H1 (cell line): ENCODE data around the gene DEUP1. TPM values are rescaled to one million over a fixed set of nuclear protein-coding genes. Genes with fewer than 3 reads are reported as not detected.

Experiments used
- SIN3A ChIP-seq, 2 experiments: IDR thresholded peaks in 1 of 2; conservative IDR thresholded peaks in 1 of 2; 2 replicates each; pipeline ENCODE4 v1.6.1; 2011 to 2012; ENCODE audit warnings: low read length in 2 of 2, improper control_type of control experiment in 1 of 2, low read depth in 1 of 2, mild to moderate bottlenecking in 1 of 2
- SP1 ChIP-seq: IDR thresholded peaks from 2 replicates; pipeline ENCODE4 v1.6.1; 2011; ENCODE audit warnings: low read depth, low read length
- SP4 ChIP-seq: IDR thresholded peaks from 2 replicates; pipeline ENCODE4 v1.6.1; 2012; ENCODE audit warnings: low read length, inconsistent platforms
- SRF ChIP-seq: IDR thresholded peaks from 2 replicates; pipeline ENCODE4 v1.6.1; 2011; ENCODE audit warnings: mild to moderate bottlenecking, low read depth, low read length, moderate library complexity
- polyA plus RNA-seq, 7 experiments: library from polyadenylated mRNA; depleted of rRNA in 3 of 7; stranded (reverse) in 5 of 7; unstranded in 2 of 7; fragments of >200 nt in 5 of 7; fragments of 200-250 nt in 2 of 7; gene quantifications; 1 replicate in 5 of 7; 2 replicates in 1 of 7; 4 replicates in 1 of 7; pipeline versions ENCODE4 v1.2.1 to v1.2.3, GENCODE V29; 2011 to 2013; ENCODE audit warnings: missing spikeins in 2 of 7, mixed read lengths in 2 of 7
- total RNA-seq: library from RNA; stranded (reverse); fragmentation: NEBNext Ultra II Directional; extraction: Animal tissue kit (Norgen Biotek cat#: 25700); gene quantifications from 2 replicates; pipeline ENCODE4 v1.2.1, GENCODE V29; 2021

Gene DEUP1
- total and polyA plus RNA-seq, 2 of the 8 experiments (the other 6 are each of a cell fraction or from before 2014, with no cell fraction given), result 0.45 TPM; not detected in 1

DNA sequence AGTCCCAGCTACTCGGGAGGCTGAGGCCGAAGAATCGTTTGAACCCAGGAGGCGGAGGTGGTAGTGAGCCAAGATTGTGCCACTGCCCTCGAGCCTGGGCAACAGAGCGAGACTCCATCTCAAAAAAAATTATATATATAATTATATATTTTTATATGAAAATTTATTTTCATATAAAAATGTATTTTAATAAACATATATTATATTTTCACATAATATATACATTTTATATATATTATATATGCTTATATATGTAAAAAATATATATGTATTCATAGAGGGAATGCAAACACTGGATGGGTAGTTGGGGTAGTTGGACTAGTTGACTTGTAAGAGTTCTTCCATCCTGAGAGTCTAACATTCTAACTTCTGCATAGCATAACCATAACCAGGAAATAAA, 20.3 kb downstream of the DEUP1 start (continued):
- no peak for TF ChIP-seq SP4
- no peak for TF ChIP-seq SRF
- TF ChIP-seq SP1, result no peak
- TF ChIP-seq SIN3A (conservative IDR thresholded peaks at IDR 0.05 in 1 of 2, IDR thresholded peaks at IDR 0.05 in 1 of 2; ENCODE audit: low read depth in 1 of 2, low read length in 2 of 2), result no peak
